ENCODE data around the gene SPACA7.

DNA sequence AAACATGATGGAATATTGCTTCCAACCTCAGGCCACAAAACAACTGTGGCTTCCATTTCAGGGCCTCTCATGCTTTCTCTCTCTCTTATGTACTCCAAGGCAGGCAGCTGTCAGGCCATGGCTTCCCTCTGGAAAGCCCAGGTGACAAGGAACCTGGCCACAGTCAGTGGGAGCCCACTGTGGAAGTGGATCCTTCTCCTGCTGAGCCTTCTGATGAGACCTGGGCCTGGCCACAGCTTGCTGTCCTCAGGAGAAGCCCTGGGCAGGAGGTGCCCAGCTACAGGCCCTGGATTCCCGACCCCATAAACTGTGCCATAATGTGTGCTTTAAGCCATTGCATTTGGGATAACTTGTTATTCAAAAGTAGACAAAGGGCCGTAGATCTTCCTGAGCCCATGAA lies 71.2 kb downstream of the SPACA7 start:
- TF ChIP-seq EP300 (IDR thresholded peaks at IDR 0.05): no peak
- TF ChIP-seq, protein P1, sequence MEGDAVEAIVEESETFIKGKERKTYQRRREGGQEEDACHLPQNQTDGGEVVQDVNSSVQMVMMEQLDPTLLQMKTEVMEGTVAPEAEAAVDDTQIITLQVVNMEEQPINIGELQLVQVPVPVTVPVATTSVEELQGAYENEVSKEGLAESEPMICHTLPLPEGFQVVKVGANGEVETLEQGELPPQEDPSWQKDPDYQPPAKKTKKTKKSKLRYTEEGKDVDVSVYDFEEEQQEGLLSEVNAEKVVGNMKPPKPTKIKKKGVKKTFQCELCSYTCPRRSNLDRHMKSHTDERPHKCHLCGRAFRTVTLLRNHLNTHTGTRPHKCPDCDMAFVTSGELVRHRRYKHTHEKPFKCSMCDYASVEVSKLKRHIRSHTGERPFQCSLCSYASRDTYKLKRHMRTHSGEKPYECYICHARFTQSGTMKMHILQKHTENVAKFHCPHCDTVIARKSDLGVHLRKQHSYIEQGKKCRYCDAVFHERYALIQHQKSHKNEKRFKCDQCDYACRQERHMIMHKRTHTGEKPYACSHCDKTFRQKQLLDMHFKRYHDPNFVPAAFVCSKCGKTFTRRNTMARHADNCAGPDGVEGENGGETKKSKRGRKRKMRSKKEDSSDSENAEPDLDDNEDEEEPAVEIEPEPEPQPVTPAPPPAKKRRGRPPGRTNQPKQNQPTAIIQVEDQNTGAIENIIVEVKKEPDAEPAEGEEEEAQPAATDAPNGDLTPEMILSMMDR (IDR thresholded peaks at IDR 0.05): no peak
- TF ChIP-seq POLR2A (IDR thresholded peaks at IDR 0.05): no peak
